HG02938 (cell line): ENCODE data around the gene ADAMTSL2.

Experiments used
- ATAC-seq: cut with Tn5 transposase; IDR thresholded peaks from one replicate; pipeline ENCODE4 v1.9.1; 2021; ENCODE audit warnings: mild to moderate bottlenecking, moderate library complexity; ENCODE audit not compliant: unreplicated experiment

Gene ADAMTSL2

GRCh38 chr9:133571896-133572595 is 37.5 kb downstream of the ADAMTSL2 start:
- no peak for ATAC-seq

DNA sequence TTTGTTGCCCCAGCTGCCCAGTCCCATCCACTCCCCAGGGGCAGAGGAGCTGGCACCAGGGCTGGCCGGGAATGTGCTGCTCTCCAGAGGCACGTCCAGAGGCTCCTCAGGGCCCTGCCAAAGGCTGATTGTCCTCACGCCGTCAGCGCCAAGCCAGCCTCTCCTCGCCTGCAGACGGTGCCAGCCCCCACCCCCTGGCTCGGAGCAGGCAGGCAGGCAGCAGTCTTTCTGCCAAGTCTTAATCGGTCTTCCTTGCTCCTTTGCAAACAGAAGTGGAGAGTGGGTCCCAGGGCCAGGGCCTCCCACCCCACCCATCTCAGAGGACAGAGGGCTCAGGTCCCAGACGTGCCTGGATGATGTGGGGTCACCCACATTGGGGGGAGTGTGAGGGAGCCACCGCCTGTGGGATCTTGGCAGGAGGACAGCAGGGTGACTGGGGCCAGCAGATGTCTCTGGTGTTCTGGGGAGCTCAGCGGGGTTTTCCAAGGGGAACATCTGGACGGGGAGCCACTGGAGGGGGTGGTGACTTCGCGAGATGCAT is 38.4 kb downstream of the ADAMTSL2 start:
- ATAC-seq: no peak

GRCh38 chr9:133573791-133574515 is 39.4 kb downstream of the ADAMTSL2 start:
- no peak for ATAC-seq

DNA sequence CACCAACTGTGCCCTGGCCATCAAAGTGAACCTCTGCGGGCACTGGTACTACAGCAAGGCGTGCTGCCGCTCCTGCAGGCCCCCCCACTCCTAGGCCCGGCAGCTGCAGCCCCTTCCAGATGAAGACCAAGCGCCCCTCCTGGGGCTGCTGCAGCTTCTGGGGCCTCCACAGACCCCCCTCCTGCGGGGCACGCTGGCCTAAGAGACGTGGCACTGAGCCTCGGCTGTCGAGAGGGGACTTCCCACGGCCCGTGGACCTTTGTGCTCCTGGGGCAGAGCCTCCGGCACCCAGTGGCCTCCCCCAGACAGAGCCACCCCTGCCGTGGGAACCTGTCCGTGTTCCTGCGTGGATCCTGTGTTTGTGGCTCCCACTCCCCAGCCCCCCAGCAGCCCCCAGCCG is 40.3 kb downstream of the ADAMTSL2 start:
- ATAC-seq: no peak

DNA sequence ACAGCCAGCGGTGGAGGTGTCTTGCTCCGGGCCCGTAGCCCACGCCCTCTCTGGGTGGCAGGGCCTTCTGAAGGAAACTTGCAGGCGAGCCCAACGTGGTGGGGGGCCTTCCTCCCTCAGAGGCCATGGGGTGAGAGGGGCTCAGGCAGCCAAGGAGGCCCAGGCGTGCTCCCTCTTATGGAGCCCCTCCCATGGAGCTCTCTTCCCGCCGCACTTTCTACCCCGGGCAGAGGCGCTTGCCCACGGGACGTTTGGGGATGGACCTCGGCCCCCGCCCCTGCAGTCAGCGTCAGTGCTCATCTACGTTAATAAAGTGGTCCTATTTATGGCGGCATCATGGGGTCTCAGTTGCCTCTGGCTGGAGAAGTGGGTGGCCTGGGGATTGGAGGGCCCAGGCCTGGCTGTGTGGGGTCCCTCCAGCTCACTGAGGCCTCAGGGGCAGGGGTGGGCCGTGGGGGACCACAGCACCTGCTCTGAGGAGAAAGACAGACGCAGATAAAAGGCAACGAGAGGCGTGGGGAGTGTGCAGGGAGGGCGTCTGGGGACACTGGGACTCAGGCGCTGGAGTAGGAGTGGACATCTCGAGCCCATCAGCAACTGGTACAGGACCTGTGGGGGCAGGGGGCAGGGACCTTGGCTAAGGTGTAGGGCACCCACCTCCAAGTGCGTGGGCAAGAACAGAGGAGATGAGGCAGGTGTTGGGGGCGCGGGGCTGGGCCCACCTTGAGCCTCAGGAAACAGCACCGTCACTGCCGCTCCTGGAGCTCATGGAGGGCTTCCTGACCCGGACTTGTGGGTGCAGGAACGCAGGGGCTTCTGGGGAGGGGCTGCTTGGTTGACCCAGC is 40.9 kb downstream of the ADAMTSL2 start:
- ATAC-seq: no peak

GRCh38 chr9:133576031-133576874 is 41.7 kb downstream of the ADAMTSL2 start:
- ATAC-seq: no peak

DNA sequence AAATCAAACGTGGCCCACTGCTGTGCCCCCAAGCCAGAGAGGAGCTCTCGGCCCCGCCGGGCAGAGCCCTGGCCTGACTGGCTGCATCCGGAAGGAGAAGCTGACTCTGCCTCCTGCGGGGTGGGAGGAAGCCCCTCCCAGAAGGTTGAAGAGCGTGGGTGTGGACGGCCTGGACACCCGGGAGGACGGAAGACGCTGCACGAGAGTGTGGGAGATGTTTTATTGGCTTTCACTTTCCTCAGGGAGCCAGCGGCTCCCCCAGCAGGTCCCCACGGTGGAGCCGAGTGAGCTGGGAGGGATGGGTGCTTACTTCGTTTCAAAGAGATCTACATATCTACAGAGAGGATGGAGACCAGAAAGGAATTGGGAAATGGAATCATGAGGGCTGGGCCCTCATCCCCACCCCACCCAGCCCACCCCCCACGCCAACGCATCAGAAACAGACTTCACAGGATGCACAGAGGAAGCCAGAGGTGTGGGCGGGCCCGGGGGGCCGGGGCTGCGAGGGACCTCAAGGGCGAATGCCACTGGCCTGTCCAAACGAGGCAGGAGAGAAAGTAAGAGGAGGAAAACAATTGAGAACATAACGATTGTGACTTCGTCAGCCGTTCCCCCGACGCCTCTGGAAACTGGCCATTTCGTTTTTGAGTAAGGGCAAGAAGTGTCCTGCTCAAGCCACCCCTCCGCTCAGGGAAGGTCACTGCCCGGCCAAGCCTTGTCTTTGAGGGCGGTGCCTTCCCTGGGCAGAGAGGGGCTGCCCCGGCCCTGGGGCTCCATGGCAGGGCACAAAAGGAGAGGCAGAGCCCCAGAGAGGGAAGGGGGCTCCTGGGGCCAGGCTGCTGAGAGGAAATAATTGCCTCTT is 42.6 kb downstream of the ADAMTSL2 start:
- no peak for ATAC-seq

- ATAC-seq: no peak
These were observed 43.2 kb downstream of the ADAMTSL2 start for GRCh38 chr9:133577737-133578112.

- no peak for ATAC-seq
These were observed 44.3 kb downstream of the ADAMTSL2 start for GRCh38 chr9:133578524-133579441.

GRCh38 chr9:133579601-133580418 is 45.3 kb downstream of the ADAMTSL2 start:
- ATAC-seq: no peak

DNA sequence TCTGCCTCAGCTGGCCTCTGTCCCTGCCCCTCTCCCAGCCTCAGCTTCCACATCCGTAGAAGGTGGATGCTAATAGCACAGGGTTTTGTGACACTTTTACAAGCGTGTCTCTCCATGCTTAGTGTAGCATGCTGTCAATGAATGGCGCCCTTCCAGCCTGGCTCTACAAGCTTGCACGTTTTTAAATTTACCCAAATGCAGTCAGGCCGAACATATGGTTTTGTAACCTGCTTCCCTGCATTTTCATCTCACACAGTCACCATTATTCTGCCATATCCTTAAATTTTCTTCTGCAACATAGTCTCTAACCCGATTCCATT is 45.9 kb downstream of the ADAMTSL2 start:
- ATAC-seq: no peak

DNA sequence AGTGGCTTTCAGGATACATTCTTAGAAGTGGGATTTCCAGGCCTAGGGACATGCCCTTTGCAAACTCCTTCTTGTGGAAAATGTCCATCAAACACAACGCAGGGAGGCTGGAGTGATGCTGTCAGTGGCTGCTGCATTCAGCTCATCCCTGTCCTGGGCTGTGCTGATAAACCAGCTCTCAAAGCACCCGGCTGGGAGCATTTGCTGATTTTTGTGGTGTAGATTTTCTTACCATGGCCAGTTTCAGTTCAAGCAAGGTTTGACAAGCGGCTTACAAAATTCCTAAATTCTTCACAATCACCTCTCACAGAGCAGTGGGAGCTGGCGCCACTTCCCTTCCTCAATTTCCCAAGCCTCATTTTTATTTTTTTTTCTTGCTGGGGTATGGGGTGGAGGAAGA is 46.5 kb downstream of the ADAMTSL2 start:
- no peak for ATAC-seq

DNA sequence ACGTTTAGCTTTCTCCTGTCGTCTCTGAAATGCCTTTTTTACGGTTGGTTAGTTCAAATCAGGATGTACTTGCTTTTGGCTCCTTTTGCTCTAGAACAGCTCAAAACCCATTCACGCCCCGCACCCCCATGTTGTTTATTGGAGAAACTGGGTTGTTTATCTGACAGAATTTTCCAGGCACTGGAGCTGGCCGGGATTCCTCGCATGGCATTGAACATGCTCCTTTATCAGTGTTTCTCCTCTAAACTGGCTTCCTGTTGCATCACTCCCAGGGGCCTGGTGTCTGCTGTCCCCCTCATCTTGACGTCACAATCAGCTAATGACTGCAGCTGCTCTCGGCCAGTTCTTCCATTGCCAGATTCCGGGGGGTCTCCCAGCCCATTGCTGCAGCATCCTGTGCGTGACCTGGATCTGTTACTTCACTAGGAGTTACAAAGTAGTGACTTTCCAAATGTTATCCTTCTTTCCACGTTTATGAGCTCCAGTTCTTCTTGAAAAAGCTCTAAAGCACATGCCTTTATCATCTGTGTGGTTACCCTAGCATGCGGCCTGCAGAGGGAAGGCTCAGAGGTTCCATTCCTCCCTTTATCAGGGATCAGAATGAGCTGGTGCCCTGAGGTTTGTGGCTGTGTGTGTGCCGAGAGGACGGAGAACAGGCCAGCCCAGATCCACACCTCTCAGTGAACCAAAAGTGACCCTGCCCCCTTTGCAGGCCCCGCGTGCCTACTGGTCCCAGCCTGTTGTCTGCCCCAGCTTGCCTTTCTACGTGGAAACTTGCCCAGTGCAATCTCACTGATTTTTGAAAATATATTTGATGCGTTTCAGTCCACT is 47.2 kb downstream of the ADAMTSL2 start:
- no peak for ATAC-seq

- ATAC-seq: no peak
These were observed 48.1 kb downstream of the ADAMTSL2 start for GRCh38 chr9:133582501-133583045.

GRCh38 chr9:133583111-133583510 is 48.6 kb downstream of the ADAMTSL2 start:
- ATAC-seq: no peak

DNA sequence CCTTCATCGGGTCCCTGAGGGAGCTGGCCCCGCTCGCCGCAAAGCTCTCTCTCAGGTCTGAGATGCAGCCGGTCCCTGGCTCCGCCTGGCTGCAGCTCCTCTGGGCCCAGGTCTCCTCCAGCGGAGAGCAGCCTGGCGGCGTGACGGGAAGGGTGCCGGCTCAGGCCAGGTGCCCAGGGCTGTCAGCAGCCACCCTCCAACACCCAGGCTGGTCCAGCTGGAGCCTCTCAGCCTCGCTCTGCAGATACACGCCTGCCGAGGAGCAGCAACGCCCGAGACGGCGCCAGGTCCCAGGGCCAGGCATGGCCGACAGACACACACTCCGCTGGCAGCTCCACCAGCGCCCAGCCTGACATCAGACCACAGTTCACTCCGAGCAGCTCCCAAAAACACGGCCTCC is 49.1 kb downstream of the ADAMTSL2 start:
- no peak for ATAC-seq

DNA sequence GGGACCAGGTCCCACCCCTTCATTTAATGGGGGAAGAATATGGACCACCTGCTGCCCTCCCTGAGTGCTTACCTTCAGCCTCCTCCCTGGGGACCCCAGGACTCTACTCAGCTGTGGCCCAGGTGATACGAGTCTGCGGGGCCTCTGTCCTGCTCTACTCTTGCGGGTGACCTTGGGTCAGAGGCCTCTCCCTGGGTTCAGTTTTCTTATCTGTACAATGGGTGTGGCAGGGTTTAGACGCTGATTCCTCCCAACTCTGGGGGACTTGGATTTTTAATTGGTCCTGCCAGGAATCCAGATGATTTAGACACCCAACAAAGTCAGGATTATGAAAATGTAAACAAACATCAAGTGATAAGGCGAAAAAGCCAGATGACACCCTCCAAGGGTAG is 49.7 kb downstream of the ADAMTSL2 start:
- ATAC-seq: no peak
